Lower leg skin (tissue), 4 donors: ENCODE results near the gene BAIAP2. TPM values are rescaled to one million over a fixed set of nuclear protein-coding genes. Genes with fewer than 3 reads are reported as not detected.

ENCODE experiments used
- DNase-seq, 2 donors: peaks; one replicate each; pipeline ENCODE4 v3.0.0-alpha.2; 2019; ENCODE audit warnings: low spot score in 2 of 2
- H3K4me3 ChIP-seq: fragments of 200-600 bp; sonication (generic); 2 replicates; pipeline ENCODE4 v1.5.1; 2017; ENCODE audit warnings: mild to moderate bottlenecking, low read depth; ENCODE audit not compliant: poor library complexity, severe bottlenecking
- POLR2A ChIP-seq, 2 donors: fragments of 450-650 bp; IDR thresholded peaks; one replicate each; pipeline ENCODE4 v1.6.1; 2016 to 2017; ENCODE audit warnings: antibody characterized with exemption in 2 of 2, mild to moderate bottlenecking in 1 of 2, moderate library complexity in 1 of 2
- WGBS, 2 donors: methylation state at CpG; one replicate each; pipeline ENCODE4 v1.1.5; 2018; 5-methylcytosine and 5-hydroxymethylcytosine counted together
- intact Hi-C: fragments of 100-400 bp; cut with DNase I; formaldehyde crosslinking; loops from one replicate; pipeline ENCODE4 v1.15.0; 2023; ENCODE audit warnings: low total_unique reads
- microRNA counts, 2 donors: library from miRNA; unstranded; fragments of <30 nt; microRNA quantifications; one replicate each; lab custom pipeline; 2016
- microRNA-seq, 2 donors: library from miRNA; unstranded; fragments of <30 nt; microRNA quantifications; one replicate each; pipeline ENCODE4, GENCODE V29; 2016; ENCODE audit warnings: borderline replicate concordance in 2 of 2, borderline number of aligned reads in 1 of 2
- total RNA-seq, 4 donors: library from RNA; depleted of rRNA; stranded (reverse); fragments of >200 nt; gene quantifications; one replicate each; pipeline ENCODE4 v1.1.0, GENCODE V29; 2016
- TF ChIP-seq, protein P1 (sequence below), 3 donors: fragments of 450-650 bp; IDR thresholded peaks; one replicate each; pipeline ENCODE4 v1.5.1; 2016; ENCODE audit warnings: antibody characterized with exemption in 3 of 3, mild to moderate bottlenecking in 3 of 3, moderate library complexity in 2 of 3

BAIAP2 gene
- total RNA-seq, 4 donors from 2014 or later = 190 to 308 (median 224) TPM

DNA sequence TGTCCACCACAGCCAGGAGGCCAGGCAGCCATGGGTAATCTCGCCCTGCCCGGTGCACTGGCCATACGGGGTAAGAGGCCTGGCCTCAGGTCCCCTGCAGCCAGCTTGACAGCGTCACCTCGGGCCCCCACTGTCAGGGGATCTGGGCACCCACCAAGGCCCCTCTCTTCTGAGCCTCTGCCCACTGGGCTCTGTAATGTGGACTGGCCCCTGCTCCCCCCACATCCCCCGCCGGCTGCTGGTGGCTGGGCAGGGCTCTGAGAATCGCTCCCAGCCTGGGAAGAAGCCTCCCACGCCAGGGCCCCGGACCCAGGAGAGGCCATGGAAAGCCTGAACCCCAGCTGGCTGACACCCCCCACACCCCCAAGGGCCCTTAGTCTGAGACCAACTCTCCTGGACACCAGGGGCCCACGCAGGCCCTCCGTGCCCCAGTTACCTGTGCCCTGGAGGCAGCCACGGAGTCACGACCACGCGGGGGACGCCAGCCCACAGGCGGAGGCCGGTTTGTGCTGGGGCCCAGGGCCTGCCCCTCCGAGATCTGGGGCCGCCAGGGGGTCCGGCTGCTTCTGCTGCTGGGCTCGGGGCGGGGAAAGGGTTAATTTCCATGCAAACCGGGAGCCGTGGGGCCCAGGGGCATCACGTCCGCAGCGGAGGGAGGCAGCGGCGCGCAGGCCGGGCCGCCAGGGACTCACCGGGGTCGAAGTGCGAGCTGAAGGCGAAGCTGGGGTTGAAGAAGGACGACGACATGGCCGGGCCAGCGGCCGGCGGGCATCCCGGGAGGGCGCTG, 130.5 kb downstream of the BAIAP2 start, which contains the start of gene PVALEF:
Gene PVALEF, plus strand, starts transcription at position 262 of the 787 bp plus-strand sequence. CDS start 15,720 bp downstream, outside the sequence.
- intact Hi-C loops = no loop called here
- TF ChIP-seq POLR2A (IDR thresholded peaks at IDR 0.05) = no peak
- TF ChIP-seq, protein P1, sequence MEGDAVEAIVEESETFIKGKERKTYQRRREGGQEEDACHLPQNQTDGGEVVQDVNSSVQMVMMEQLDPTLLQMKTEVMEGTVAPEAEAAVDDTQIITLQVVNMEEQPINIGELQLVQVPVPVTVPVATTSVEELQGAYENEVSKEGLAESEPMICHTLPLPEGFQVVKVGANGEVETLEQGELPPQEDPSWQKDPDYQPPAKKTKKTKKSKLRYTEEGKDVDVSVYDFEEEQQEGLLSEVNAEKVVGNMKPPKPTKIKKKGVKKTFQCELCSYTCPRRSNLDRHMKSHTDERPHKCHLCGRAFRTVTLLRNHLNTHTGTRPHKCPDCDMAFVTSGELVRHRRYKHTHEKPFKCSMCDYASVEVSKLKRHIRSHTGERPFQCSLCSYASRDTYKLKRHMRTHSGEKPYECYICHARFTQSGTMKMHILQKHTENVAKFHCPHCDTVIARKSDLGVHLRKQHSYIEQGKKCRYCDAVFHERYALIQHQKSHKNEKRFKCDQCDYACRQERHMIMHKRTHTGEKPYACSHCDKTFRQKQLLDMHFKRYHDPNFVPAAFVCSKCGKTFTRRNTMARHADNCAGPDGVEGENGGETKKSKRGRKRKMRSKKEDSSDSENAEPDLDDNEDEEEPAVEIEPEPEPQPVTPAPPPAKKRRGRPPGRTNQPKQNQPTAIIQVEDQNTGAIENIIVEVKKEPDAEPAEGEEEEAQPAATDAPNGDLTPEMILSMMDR (IDR thresholded peaks at IDR 0.05) = no peak
- no peak for DNase-seq
- no peak within 1 kb of the TSS for H3K4me3 ChIP-seq
- WGBS, 2 donors = 17 to 47% methylated on average over 24 to 34 of the region's 46 CpGs

DNA sequence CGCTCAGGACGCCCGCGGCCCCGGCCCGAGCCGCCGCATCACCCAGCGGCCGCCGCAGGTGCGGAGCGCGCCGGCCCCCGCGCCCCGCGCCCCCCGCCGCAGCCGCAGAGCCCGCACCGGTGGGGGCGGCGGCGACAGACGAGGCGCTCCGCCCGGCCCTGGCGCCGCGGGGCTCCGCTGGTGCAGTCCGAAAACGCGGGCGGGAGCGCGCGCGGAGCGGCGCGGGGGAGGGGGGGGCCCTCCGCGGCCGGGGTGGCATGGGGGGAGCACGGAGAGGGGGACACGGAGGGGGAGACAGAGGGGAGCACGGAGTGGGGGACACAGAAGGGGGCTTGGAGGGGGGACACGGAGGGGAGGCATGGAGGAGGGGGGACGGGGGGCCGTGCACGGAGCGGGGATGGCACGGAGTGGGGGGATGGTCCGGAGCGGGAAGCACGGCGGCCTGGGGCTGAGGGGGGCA, 131.1 kb downstream of the BAIAP2 start, which contains the start of gene AATK:
Gene AATK, minus strand, starts transcription at position 189 of the 460 bp plus-strand sequence. CDS start 229 bp downstream, outside the sequence.
- intact Hi-C loops = no loop called here
- H3K4me3 ChIP-seq = no peak within 1 kb of the TSS
- DNase-seq = no peak
- TF ChIP-seq, protein P1 (IDR thresholded peaks at IDR 0.05) = no peak
- TF ChIP-seq POLR2A (IDR thresholded peaks at IDR 0.05) = no peak
- WGBS, 2 donors = 0 to 4% methylated on average over 12 to 15 of the region's 62 CpGs

MicroRNAs encoded within 50 kb of the gene (microRNA counts, 767-probe panel; counts per million panel counts)
- microRNA hsa-miR-1250 (lab: Ali Mortazavi, UCI) = 0 to 358 counts per million in 2 donors
- microRNA hsa-miR-338-3p (lab: Ali Mortazavi, UCI) = 10,378 to 11,611 counts per million in 2 donors
- microRNA hsa-miR-338-5p (lab: Ali Mortazavi, UCI) = 0 to 358 counts per million in 2 donors
- microRNA hsa-miR-657 (lab: Ali Mortazavi, UCI) = 0 to 358 counts per million in 2 donors

Small RNA genes lying within 50 kb of the gene (microRNA-seq; reads per million reads assigned to microRNA genes)
- 0 reads per million in 2 donors for gene MIR1250
- gene MIR3065 = 0 reads per million in 2 donors
- 0 reads per million in 2 donors for gene MIR338
- 0 reads per million in 2 donors for gene MIR657

Other genes starting within 250 kb of the BAIAP2 start
- gene CHMP6, start 43.3 kb upstream of the BAIAP2 start, total RNA-seq = 10 to 100 TPM; 19.8 to 36.7 (median 26.1) TPM
- not detected for gene PVALEF, start 130.4 kb downstream of the BAIAP2 start, total RNA-seq
- 1 to 10 TPM in 3 of 4 donors, under 1 TPM in 1; 0.81 to 3.5 (median 2.2) TPM for gene AATK, start 131.1 kb downstream of the BAIAP2 start, total RNA-seq
- 10 to 100 TPM in 1 of 4 donors, 1 to 10 TPM in 3; 4.3 to 12.9 (median 8.4) TPM for gene CEP131, start 187.8 kb downstream of the BAIAP2 start, total RNA-seq
- 100 to 1,000 TPM in 1 of 4 donors, 10 to 100 TPM in 3; 40.7 to 104 (median 62.6) TPM for gene TEPSIN, start 203.9 kb downstream of the BAIAP2 start, total RNA-seq
- gene NDUFAF8, start 204.2 kb downstream of the BAIAP2 start, total RNA-seq = 10 to 100 TPM; 10.0 to 30.4 (median 15.9) TPM